H1 (cell line): ENCODE measurements around the gene PF4V1. TPM values are rescaled to one million over a fixed set of nuclear protein-coding genes. Genes with fewer than 3 reads are reported as not detected.
A peak's percentile ranks its signal among the peaks of the same experiment; 100 is the strongest.

Experiments used
- BACH1 ChIP-seq: IDR thresholded peaks from 2 replicates; pipeline ENCODE4 v1.6.1; 2012; ENCODE audit warnings: low read length, improper control_type of control experiment
- BRCA1 ChIP-seq: IDR thresholded peaks from 2 replicates; pipeline ENCODE4 v1.6.1; 2012; ENCODE audit warnings: low read depth, low read length, improper control_type of control experiment
- CBX8 ChIP-seq: fragments of 300-800, 300-1000 bp; sonication (generic); IDR thresholded peaks from 2 replicates; pipeline ENCODE4 v1.7.1; 2016; ENCODE audit warnings: low read depth, low read length, borderline replicate concordance
- CHD1 ChIP-seq: IDR thresholded peaks from 2 replicates; pipeline ENCODE4 v1.6.1; 2012; ENCODE audit warnings: low read depth, low read length, improper control_type of control experiment
- CHD2 ChIP-seq: IDR thresholded peaks from 2 replicates; pipeline ENCODE4 v1.6.1; 2012; ENCODE audit warnings: low read length, improper control_type of control experiment
- CTBP2 ChIP-seq: IDR thresholded peaks from 2 replicates; pipeline ENCODE4 v1.7.0; 2011; ENCODE audit warnings: borderline replicate concordance, mild to moderate bottlenecking, moderate library complexity, mixed read lengths, low read length; ENCODE audit not compliant: insufficient read depth, insufficient read length
- E2F6 ChIP-seq: IDR thresholded peaks from 2 replicates; pipeline ENCODE4 v1.6.1; 2012; ENCODE audit warnings: inconsistent platforms
- GABPA ChIP-seq: IDR thresholded peaks from 2 replicates; pipeline ENCODE4 v1.6.1; 2011; ENCODE audit warnings: mild to moderate bottlenecking, low read length, moderate library complexity, borderline replicate concordance; ENCODE audit not compliant: insufficient read depth
- GTF2F1 ChIP-seq: IDR thresholded peaks from 2 replicates; pipeline ENCODE4 v1.6.1; 2012; ENCODE audit warnings: low read depth, low read length, improper control_type of control experiment, borderline replicate concordance
- JUND ChIP-seq: IDR thresholded peaks from 2 replicates; pipeline ENCODE4 v1.6.1; 2011; ENCODE audit warnings: mild to moderate bottlenecking, improper control_type of control experiment, low read length
- KDM1A ChIP-seq: fragments of 200-600, 300-600 bp; sonication (generic); IDR thresholded peaks from 2 replicates; pipeline ENCODE4 v1.7.1; 2016; ENCODE audit warnings: mild to moderate bottlenecking, low read length, borderline replicate concordance
- NANOG ChIP-seq: IDR thresholded peaks from 2 replicates; pipeline ENCODE4 v1.6.1; 2011; ENCODE audit warnings: low read length, low read depth, mild to moderate bottlenecking, inconsistent platforms; ENCODE audit not compliant: insufficient read depth, poor library complexity, severe bottlenecking
- NRF1 ChIP-seq: IDR thresholded peaks from 2 replicates; pipeline ENCODE4 v1.6.1; 2011; ENCODE audit warnings: mild to moderate bottlenecking, low read depth, low read length, improper control_type of control experiment
- POLR2A ChIP-seq, 2 experiments: IDR thresholded peaks; 1 replicate in 1 of 2; 2 replicates in 1 of 2; pipeline ENCODE4 v1.6.1; 2011; ENCODE audit warnings: low read depth in 2 of 2, low read length in 2 of 2, mild to moderate bottlenecking in 2 of 2; ENCODE audit errors: control extremely low read depth in 1 of 2
- POU5F1 ChIP-seq: IDR thresholded peaks from 2 replicates; pipeline ENCODE4 v1.6.1; 2011; ENCODE audit warnings: low read depth, mild to moderate bottlenecking, low read length, moderate library complexity
- RBBP5 ChIP-seq: IDR thresholded peaks from 2 replicates; pipeline ENCODE4 v1.7.1; 2012; ENCODE audit warnings: low read depth, mild to moderate bottlenecking, inconsistent platforms, low read length, moderate library complexity, borderline replicate concordance
- RFX5 ChIP-seq: IDR thresholded peaks from 2 replicates; pipeline ENCODE4 v1.6.1; 2011; ENCODE audit warnings: low read depth, low read length, improper control_type of control experiment, borderline replicate concordance
- RNF2 ChIP-seq: fragments of 200-900, 300-1000 bp; sonication (generic); IDR thresholded peaks from 2 replicates; pipeline ENCODE4 v1.7.1; 2016; ENCODE audit warnings: borderline replicate concordance, low read depth, mild to moderate bottlenecking, antibody characterized with exemption, low read length; ENCODE audit not compliant: poor library complexity, severe bottlenecking; ENCODE audit errors: missing control alignments
- SIRT6 ChIP-seq: IDR thresholded peaks from one replicate; pipeline ENCODE4 v1.7.1; 2012; ENCODE audit warnings: low read length, inconsistent platforms
- SP4 ChIP-seq: IDR thresholded peaks from 2 replicates; pipeline ENCODE4 v1.6.1; 2012; ENCODE audit warnings: low read length, inconsistent platforms
- SRF ChIP-seq: IDR thresholded peaks from 2 replicates; pipeline ENCODE4 v1.6.1; 2011; ENCODE audit warnings: mild to moderate bottlenecking, low read depth, low read length, moderate library complexity
- SUZ12 ChIP-seq: fragments of 200-600 bp; sonication (generic); IDR thresholded peaks from 2 replicates; pipeline ENCODE4 v1.6.1; 2012; ENCODE audit warnings: mild to moderate bottlenecking, inconsistent platforms, low read length, moderate library complexity, mixed read lengths
- polyA plus RNA-seq, 7 experiments: library from polyadenylated mRNA; depleted of rRNA in 3 of 7; stranded (reverse) in 5 of 7; unstranded in 2 of 7; fragments of >200 nt in 5 of 7; fragments of 200-250 nt in 2 of 7; gene quantifications; 1 replicate in 5 of 7; 2 replicates in 1 of 7; 4 replicates in 1 of 7; pipeline versions ENCODE4 v1.2.1 to v1.2.3, GENCODE V29; 2011 to 2013; ENCODE audit warnings: missing spikeins in 2 of 7, mixed read lengths in 2 of 7
- total RNA-seq: library from RNA; stranded (reverse); fragmentation: NEBNext Ultra II Directional; extraction: Animal tissue kit (Norgen Biotek cat#: 25700); gene quantifications from 2 replicates; pipeline ENCODE4 v1.2.1, GENCODE V29; 2021
- TF ChIP-seq, protein P1 (sequence below): IDR thresholded peaks from 2 replicates; pipeline ENCODE4 v1.6.1; 2011; ENCODE audit warnings: low read depth, mild to moderate bottlenecking, low read length; ENCODE audit not compliant: insufficient read depth

The PF4V1 gene
- total and polyA plus RNA-seq, 2 of the 8 experiments (the other 6 are each of a cell fraction or from before 2014, with no cell fraction given) = not detected

GRCh38 chr4:73836373-73837279 is 16.5 kb upstream of the PF4V1 start, which contains the start of gene CXCL6 (continued):
- TF ChIP-seq JUND = no peak
- TF ChIP-seq RFX5 = no peak
- no peak for TF ChIP-seq NRF1
- TF ChIP-seq BRCA1 = no peak
- TF ChIP-seq GTF2F1 = no peak
- TF ChIP-seq RNF2 = no peak
- peak; percentile 78; the same call in 1 of the 2 replicates for TF ChIP-seq RBBP5
- no peak for TF ChIP-seq POU5F1
- TF ChIP-seq CHD2 = no peak
- TF ChIP-seq POLR2A (IDR thresholded peaks at IDR 0.05; ENCODE audit: control extremely low read depth in 1 of 2, low read depth in 2 of 2, low read length in 2 of 2) = peak in 1 of 2 experiments; percentile 35; a peak in 1 of 3 replicates
- TF ChIP-seq SRF = no peak
- TF ChIP-seq KDM1A = no peak
- TF ChIP-seq BACH1 = no peak
- TF ChIP-seq CTBP2 = no peak
- TF ChIP-seq SIRT6 = no peak
- TF ChIP-seq GABPA = no peak
- TF ChIP-seq, protein P1, sequence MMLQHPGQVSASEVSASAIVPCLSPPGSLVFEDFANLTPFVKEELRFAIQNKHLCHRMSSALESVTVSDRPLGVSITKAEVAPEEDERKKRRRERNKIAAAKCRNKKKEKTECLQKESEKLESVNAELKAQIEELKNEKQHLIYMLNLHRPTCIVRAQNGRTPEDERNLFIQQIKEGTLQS = no peak
- TF ChIP-seq SP4 = no peak
- TF ChIP-seq E2F6 = no peak; the same call in 1 of the 2 replicates
- no peak for TF ChIP-seq CBX8
- peak; percentile 34; the same call in 1 of the 2 replicates for TF ChIP-seq SUZ12
- no peak for TF ChIP-seq CHD1
- no peak for TF ChIP-seq NANOG
